Activated CD8-positive, alpha-beta memory T cell treated with anti-CD3 and anti-CD28 coated beads, Interleukin-2, amount 50 U/mL, for 24 hours (primary cell): ENCODE results near the gene BRI3.

Experiments
- DNase-seq: peaks from one replicate; pipeline ENCODE4 v3.0.0-alpha.2; 2020; ENCODE audit errors: extremely low read depth

The BRI3 gene

GRCh38 chr7:98252425-98253054 lies 28.9 kb upstream of the BRI3 start:
- no peak for DNase-seq

DNA sequence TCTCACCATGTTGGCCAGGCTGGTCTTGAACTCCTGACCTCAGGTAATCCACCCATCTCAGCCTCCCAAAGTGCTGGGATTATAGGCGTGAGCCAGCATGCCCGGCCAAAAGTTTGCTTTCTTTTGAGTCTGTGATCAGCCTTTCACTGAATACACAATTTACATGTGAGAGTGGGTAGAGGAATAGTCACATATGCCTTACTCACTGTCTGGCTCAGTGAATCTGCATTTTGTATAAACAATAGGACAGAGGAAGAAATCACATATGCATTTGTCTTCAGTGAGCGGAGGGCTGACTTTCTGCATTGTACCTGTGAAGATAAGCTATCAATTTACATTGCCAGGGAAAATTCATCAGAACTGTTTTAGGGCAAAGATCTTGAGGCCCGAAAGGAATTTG lies 27.0 kb upstream of the BRI3 start:
- DNase-seq: no peak

GRCh38 chr7:98254951-98255610 lies 26.4 kb upstream of the BRI3 start:
- no peak for DNase-seq

DNA sequence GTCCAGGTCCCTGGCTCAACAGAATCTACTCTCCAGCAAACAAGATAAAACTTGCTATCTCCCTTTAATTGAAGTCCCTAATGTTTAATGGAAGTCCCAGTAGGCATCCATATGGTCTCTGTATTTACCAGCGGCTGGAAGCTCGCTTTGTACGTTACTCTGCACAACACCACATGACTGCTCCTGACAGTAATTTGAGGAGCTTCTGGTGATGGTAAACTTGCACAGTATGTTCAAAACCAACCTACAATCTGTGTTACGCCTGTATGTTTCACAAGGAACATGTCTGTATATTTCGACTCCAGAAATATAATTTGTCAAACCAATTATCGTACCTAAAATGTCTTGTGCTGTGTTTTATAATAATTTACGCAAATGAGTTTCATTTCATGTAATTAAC lies 25.1 kb upstream of the BRI3 start:
- no peak for DNase-seq

GRCh38 chr7:98257701-98258100 lies 23.8 kb upstream of the BRI3 start:
- DNase-seq: no peak

DNA sequence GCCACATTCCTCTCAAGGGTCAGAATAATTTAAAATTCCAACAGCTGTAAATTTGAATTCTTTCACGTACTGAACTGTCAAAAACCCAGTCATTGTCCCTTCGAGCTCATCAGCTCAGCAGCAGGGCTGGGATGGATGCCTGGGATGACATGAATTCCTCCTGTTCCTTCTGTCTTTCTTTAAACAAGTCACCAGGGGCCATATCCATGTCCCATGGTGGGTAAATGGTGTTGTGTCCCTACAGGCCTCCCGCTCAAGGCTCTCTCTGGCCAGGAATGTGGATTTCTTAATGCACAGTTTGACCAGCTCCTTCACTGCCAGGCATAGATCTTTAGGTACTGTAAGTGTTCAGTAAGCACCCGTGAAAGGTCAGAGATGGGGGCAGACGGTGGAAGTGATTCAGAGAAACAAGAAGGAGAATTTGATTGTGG lies 15.6 kb upstream of the BRI3 start:
- DNase-seq: no peak

- no peak for DNase-seq
Measured at GRCh38 chr7:98266840-98267239, 14.6 kb upstream of the BRI3 start.

DNA sequence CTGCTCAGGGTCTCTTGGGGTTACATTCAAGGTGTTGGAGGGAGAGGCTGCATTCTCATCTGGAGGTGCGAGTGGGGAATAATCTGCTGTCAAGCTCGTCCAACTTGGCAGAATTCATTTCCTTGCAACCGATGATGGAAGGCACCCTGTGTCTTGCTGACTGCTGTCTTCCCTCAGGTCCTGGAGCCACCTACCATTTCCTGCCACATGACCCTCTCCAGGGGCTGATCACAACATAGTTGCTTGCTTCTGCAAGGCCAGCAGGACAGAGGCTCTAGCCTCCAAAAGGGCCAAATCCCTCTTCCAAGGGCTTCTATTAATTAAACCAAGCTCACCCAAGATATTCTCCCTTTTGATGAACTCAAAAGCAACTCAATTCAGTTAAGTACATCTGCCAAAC lies 14.2 kb upstream of the BRI3 start:
- DNase-seq: no peak

GRCh38 chr7:98276241-98276761 lies 5.2 kb upstream of the BRI3 start:
- DNase-seq: no peak

DNA sequence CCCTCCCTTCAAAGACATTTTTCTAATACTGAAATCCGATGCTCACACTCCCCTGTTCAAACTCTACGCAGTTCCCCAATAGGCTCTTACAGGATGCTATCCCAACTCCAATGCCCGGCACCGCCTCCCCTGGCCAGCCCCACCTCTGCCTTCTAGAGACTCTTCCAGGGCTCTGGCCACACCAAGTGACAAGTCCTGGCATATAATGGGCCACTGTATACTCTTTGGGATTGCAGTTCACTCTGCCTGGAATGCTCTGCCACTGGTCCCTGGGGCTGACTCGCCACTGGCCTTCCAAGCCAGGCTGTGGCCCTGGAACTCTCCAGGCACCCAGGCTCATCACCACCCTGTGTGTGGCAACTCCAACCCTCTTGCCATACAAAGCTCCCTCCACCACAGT lies 3.1 kb upstream of the BRI3 start:
- no peak for DNase-seq

- DNase-seq: no peak
Measured at GRCh38 chr7:98278936-98279335, 2.5 kb upstream of the BRI3 start.

DNA sequence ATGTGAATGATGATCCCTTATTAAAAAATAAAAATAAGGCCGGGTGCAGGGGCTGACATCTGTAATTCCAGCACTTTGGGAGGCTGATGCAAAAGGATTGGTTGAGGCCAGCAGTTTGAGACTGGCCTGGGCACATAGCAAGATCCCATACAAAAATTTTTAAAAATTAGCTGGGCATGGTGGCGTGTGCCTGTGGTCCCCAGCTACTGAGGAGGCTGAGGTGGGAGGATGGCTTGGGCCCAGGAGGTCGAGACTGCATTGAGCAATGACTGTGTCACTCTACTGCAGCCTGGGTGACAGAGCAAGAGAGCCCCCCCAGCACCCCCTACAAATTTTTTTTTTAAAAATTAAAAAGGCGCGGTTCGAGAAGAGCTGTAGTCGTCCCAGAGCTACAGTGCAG lies 1.2 kb upstream of the BRI3 start:
- no peak for DNase-seq

GRCh38 chr7:98281757-98282606 lies 496 bp downstream of the BRI3 start:
- no peak for DNase-seq

GRCh38 chr7:98282703-98283102 lies 1.2 kb downstream of the BRI3 start:
- no peak for DNase-seq

DNA sequence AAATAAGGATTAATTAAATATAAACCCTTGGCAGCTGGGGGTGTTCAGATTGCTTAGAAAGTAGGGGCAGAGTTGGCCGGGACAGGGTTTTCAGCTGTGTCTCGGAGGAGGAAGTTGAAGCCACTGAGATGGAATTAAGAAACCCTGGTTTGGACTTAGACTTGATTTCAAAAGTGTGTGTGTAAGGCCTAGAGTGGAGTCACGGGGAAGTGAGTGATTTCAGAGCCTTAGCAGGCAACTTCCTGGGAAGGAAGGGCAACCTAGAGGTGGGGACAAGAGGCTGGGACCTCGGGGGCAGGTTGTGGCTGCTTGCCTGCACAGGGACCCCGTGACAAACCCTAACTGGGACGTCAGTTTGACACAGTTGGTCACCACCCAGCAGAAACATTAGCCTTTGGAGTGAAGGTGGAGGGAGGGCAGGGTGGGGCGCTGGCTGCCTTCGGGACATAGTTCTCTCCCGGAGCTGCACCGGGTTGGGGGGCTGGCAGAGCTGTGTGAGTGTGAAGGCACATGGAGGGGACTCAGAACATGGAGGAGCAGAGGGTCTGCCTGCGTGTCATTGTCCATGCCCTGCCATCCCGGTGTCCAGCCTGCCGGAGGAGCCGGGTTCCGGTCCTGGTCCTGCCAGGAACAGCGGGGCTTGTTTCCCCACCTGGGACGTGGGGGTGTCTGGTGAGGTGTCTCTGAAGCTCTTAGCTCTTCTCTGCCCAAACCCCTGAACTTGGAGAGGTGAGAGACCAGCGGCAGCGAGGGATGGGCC lies 1.8 kb downstream of the BRI3 start:
- no peak for DNase-seq

DNA sequence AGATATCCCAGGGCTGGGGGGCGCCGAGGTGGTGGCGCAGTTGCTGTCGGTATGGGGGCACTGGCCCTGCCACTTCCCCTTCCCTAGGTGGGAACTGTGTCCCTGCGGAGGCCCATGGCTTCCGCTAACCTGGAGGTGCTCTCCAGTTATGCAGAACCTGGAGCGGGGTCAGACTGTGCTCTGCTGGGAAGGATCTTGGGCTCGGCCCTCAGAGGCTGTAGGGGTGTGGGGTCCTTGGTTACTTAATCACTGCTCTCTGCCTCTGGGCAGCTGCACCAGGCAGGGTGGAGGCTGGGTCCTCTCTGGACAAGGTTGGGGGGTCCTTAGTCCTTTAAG lies 2.4 kb downstream of the BRI3 start:
- DNase-seq: no peak

- no peak for DNase-seq
Measured at GRCh38 chr7:98284335-98285036, 3.0 kb downstream of the BRI3 start.

DNA sequence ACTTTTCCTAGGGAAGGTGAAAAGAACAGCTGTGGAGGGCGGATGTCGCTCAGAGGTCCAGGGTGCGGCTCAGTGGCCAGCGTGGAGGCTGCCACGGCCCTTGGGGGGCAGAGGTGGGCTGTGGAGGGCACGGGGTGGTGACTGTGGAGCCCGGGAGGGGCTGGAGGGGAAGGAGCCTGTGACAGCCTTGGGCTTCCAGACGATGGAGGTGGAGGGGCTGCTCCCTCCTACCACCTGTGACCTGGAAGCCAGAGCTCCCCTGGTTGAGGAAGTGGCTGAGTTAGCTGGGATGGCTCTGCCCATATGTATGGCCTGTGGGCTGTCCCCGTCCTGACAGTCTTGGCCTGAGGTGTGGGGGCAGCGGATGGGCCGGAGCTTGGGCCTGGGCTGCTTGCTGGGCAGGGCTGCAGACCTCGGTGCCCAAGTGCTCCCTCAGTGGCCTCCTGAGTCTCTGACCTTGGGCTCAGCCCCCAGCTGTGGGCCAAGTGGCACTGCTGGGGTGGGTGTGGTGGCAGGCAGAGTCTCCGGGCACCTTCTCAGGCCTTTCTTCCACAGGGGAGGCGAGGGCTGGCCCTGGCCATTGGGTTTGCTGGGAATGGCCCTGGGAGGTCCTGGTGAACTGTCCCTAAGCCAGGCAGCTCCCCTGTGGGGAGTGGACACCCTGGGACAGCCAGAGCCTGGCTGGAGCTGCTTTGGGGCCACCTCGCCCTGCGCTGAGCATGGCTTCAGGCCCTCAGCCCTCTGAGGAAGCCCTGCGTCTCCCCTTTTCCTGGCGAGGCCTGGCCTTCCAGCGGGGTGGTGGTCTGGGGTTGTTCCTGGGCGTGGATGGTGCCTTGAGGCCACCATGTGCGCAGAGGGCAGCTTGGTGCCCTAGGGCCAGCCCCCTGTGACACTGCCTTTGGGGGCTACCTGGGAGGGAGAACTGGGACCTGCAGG lies 3.9 kb downstream of the BRI3 start:
- DNase-seq: no peak

DNA sequence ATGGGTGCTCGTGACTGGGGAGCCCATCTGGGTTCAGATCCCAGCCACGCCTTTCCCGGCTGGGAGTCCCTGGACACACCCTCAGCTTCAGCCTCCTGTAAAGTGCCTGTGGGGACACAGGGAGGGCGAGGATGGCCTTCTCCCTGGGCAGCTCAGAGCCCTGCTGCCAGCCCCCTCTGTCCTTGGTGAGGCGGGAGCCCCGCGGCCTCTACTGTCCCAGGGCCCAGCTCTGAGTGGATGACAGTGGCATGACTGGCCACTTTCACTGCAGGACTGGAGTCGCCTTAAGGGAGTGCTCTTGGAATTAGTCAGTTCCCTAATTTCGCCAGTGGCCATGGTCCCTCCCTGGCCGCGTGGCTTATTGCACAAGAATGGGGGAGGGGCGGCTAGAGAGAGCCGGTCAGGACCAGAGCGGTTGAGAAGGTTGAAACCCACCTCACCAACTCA lies 4.6 kb downstream of the BRI3 start:
- no peak for DNase-seq
